Measurements from ENCODE around the gene NEK9.

GRCh38 chr14:75068294-75069120 is 58.3 kb downstream of the NEK9 start:
- no peak for TF ChIP-seq CTCF (IDR thresholded peaks at IDR 0.05)
- no peak for TF ChIP-seq POLR2A (IDR thresholded peaks at IDR 0.05)

Data from body of pancreas (tissue), 4 donors.